K562 (cell line): ENCODE results near the gene FBXO36. TPM values are rescaled to one million over a fixed set of nuclear protein-coding genes. Genes with fewer than 3 reads are reported as not detected.

ENCODE experiments used
- ARID1B ChIP-seq: fragments of 450-650 bp; IDR thresholded peaks from 2 replicates; pipeline ENCODE4 v1.6.1; 2016; ENCODE audit warnings: antibody characterized with exemption, mild to moderate bottlenecking, inconsistent platforms
- BDP1 ChIP-seq: IDR thresholded peaks from 3 replicates; pipeline ENCODE4 v1.6.1; 2011; ENCODE audit not compliant: insufficient read length, insufficient read depth
- CBFA2T2 ChIP-seq: fragments of 450-650 bp; conservative IDR thresholded peaks from 2 replicates; pipeline ENCODE4 v1.6.1; 2017; ENCODE audit warnings: mild to moderate bottlenecking
- ELF2 ChIP-seq: fragments of 250-450 bp; sonication (Bioruptor Pico); IDR thresholded peaks from 2 replicates; pipeline ENCODE4 v1.5.0; 2021; ENCODE audit warnings: mild to moderate bottlenecking
- ESRRA ChIP-seq: fragments of 450-650 bp; IDR thresholded peaks from 2 replicates; pipeline ENCODE4 v1.6.1; 2014; ENCODE audit warnings: low read depth, mild to moderate bottlenecking, moderate library complexity, borderline replicate concordance
- ILF3 ChIP-seq: fragments of 450-650 bp; IDR thresholded peaks from 2 replicates; pipeline ENCODE4 v1.6.1; 2018; ENCODE audit warnings: antibody characterized with exemption, mild to moderate bottlenecking, moderate library complexity, borderline replicate concordance
- KDM1A ChIP-seq, 2 experiments: fragments of 450-650 bp; IDR thresholded peaks; 2 replicates each; pipeline ENCODE4 v1.6.1; 2016; ENCODE audit warnings: mild to moderate bottlenecking in 2 of 2
- RFX5 ChIP-seq: IDR thresholded peaks from 2 replicates; pipeline ENCODE4 v1.6.1; 2011; ENCODE audit warnings: low read depth, mild to moderate bottlenecking, improper control_type of control experiment, low read length
- RNF2 ChIP-seq: sonication (generic); IDR thresholded peaks from 2 replicates; pipeline ENCODE4 v1.6.1; 2016
- SLC30A9 ChIP-seq: fragments of 250-450 bp; sonication (Bioruptor Pico); IDR thresholded peaks from 2 replicates; pipeline ENCODE4 v1.8.0; 2022; ENCODE audit warnings: mild to moderate bottlenecking, moderate library complexity
- SMARCA4 ChIP-seq: fragments of 450-650 bp; IDR thresholded peaks from 2 replicates; pipeline ENCODE4 v1.6.1; 2016
- SMARCA5 ChIP-seq: fragments of 450-650 bp; IDR thresholded peaks from 2 replicates; pipeline ENCODE4 v1.6.1; 2016
- TARDBP ChIP-seq: fragments of 450-650 bp; IDR thresholded peaks from 2 replicates; pipeline ENCODE4 v1.6.1; 2016
- TBL1XR1 ChIP-seq, 2 experiments: IDR thresholded peaks; 2 replicates each; pipeline ENCODE4 v1.6.1; 2012; ENCODE audit warnings: improper control_type of control experiment in 2 of 2, low read length in 2 of 2, mild to moderate bottlenecking in 1 of 2
- TCF3 ChIP-seq: sonication (generic); formaldehyde crosslinking; IDR thresholded peaks from 2 replicates; pipeline ENCODE4 v1.4.0; 2020; ENCODE audit warnings: mild to moderate bottlenecking, missing genetic modification reagents
- TEAD4 ChIP-seq, 2 experiments: sonication (generic) in 1 of 2; formaldehyde crosslinking in 1 of 2; IDR thresholded peaks; 2 replicates each; pipeline versions ENCODE4 v1.6.1 to v1.8.0; 2012 to 2022; ENCODE audit warnings: borderline replicate concordance in 1 of 2, inconsistent platforms in 1 of 2, low read length in 1 of 2, mild to moderate bottlenecking in 1 of 2, missing genetic modification reagents in 1 of 2
- ZC3H8 ChIP-seq: fragments of 450-650 bp; IDR thresholded peaks from 2 replicates; pipeline ENCODE4 v1.6.1; 2017
- ZNF445 ChIP-seq: fragments of 250-450 bp; sonication (Bioruptor Pico); IDR thresholded peaks from 2 replicates; pipeline ENCODE4 v1.4.0; 2020; ENCODE audit warnings: low read depth, mild to moderate bottlenecking, moderate library complexity
- polyA plus RNA-seq, 8 experiments: library from polyadenylated mRNA; depleted of rRNA in 4 of 8; stranded (reverse) in 5 of 8; unstranded in 3 of 8; fragments of >200 nt; fragmentation: Nextera tagmentation in 2 of 8; fragmentation: Illumina TruSeq in 1 of 8; extraction: Ambion mirVana in 2 of 8; extraction: Trizol in 1 of 8; gene quantifications; 2 replicates each; pipeline versions ENCODE4 v1.2.1 to v1.2.3, GENCODE V29; 2011 to 2014; ENCODE audit warnings: inconsistent platforms in 1 of 8, missing spikeins in 1 of 8
- total RNA-seq, 7 experiments: library from RNA; depleted of rRNA in 6 of 7; stranded (reverse); fragments of >200 nt in 6 of 7; fragmentation: Illumina TruSeq in 2 of 7; extraction: Trizol in 2 of 7; gene quantifications; 2 replicates each; pipeline versions ENCODE4 v1.2.1 to v1.2.3, GENCODE V29; 2011 to 2021; ENCODE audit warnings: low replicate concordance in 1 of 7
- TF ChIP-seq, protein P1 (sequence below): fragments of 150-350 bp; IDR thresholded peaks from 2 replicates; pipeline ENCODE4 v1.6.1; 2014; ENCODE audit warnings: low read depth, mild to moderate bottlenecking, low read length, borderline replicate concordance
- TF ChIP-seq, protein P2 (sequence below): sonication (generic); formaldehyde crosslinking; IDR thresholded peaks from 2 replicates; pipeline ENCODE4 v1.9.0; 2022; ENCODE audit warnings: mild to moderate bottlenecking, missing genetic modification reagents
- TF ChIP-seq, protein P3 (sequence below): IDR thresholded peaks from 3 replicates; pipeline ENCODE4 v1.6.1; 2011; ENCODE audit warnings: borderline replicate concordance, mild to moderate bottlenecking; ENCODE audit not compliant: insufficient read length, insufficient read depth
- TF ChIP-seq, protein P4 (sequence below): fragments of 250-450 bp; sonication (Bioruptor Pico); IDR thresholded peaks from 2 replicates; pipeline ENCODE4 v1.4.0; 2020; ENCODE audit warnings: mild to moderate bottlenecking, moderate library complexity, borderline replicate concordance
- TF ChIP-seq, protein P5 (sequence below): fragments of 450-650 bp; formaldehyde crosslinking; IDR thresholded peaks from 2 replicates; pipeline ENCODE4 v1.4.0; 2022; ENCODE audit warnings: missing genetic modification characterization

Gene FBXO36
- total and polyA plus RNA-seq, 9 of the 15 experiments (the other 6 are each of a cell fraction or from before 2014, with no cell fraction given): 0.40 to 0.91 (median 0.58) TPM

DNA sequence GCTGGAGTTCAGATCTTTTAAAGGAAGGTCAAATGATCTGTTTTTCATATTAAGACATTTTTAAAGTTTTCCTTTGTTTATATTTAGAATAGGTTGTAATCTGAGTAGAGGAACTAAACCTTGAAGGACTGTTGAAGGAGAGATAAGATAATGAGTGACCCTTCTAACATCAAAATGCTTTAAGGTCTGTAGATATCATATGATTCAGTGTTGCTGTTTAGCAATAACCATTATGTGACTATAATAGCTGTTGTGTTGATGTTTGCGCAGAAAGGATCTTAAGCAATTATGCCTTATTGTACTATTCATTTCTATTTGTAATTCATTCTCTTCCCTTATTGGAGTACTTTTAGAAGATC lies 86.4 kb downstream of the FBXO36 start (continued):
- TF ChIP-seq, protein P1, sequence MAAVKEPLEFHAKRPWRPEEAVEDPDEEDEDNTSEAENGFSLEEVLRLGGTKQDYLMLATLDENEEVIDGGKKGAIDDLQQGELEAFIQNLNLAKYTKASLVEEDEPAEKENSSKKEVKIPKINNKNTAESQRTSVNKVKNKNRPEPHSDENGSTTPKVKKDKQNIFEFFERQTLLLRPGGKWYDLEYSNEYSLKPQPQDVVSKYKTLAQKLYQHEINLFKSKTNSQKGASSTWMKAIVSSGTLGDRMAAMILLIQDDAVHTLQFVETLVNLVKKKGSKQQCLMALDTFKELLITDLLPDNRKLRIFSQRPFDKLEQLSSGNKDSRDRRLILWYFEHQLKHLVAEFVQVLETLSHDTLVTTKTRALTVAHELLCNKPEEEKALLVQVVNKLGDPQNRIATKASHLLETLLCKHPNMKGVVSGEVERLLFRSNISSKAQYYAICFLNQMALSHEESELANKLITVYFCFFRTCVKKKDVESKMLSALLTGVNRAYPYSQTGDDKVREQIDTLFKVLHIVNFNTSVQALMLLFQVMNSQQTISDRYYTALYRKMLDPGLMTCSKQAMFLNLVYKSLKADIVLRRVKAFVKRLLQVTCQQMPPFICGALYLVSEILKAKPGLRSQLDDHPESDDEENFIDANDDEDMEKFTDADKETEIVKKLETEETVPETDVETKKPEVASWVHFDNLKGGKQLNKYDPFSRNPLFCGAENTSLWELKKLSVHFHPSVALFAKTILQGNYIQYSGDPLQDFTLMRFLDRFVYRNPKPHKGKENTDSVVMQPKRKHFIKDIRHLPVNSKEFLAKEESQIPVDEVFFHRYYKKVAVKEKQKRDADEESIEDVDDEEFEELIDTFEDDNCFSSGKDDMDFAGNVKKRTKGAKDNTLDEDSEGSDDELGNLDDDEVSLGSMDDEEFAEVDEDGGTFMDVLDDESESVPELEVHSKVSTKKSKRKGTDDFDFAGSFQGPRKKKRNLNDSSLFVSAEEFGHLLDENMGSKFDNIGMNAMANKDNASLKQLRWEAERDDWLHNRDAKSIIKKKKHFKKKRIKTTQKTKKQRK: no peak
- TF ChIP-seq SLC30A9 (CRISPR knock-in tag) (no peak), ZC3H8 (no peak), ARID1B (peak; percentile 78), SMARCA5 (no peak), TCF3 (CRISPR knock-in tag) (peak; percentile 59), ESRRA (peak; percentile 62), ILF3 (no peak), TBL1XR1 (IDR thresholded peaks at IDR 0.05; ENCODE audit: low read length in 2 of 2) (0 out of 4 replicates have a peak, but pooled peaks of 1 of the 2 experiments have one; percentile 51), KDM1A (IDR thresholded peaks at IDR 0.05) (0 out of 4 replicates have a peak, but pooled peaks of 1 of the 2 experiments have one; percentile 11), ELF2 (CRISPR knock-in tag) (no peak), ZNF445 (no peak), SMARCA4 (0 out of 2 replicates have a peak, but pooled peaks have one; percentile 47), RFX5 (no peak), TEAD4 (IDR thresholded peaks at IDR 0.05; ENCODE audit: low read length) (peak; percentile 79), TEAD4 (CRISPR knock-in tag; IDR thresholded peaks at IDR 0.05; ENCODE audit: borderline replicate concordance) (no peak), CBFA2T2 (peak; percentile 59), BDP1 (no peak), RNF2 (no peak), TARDBP (no peak)
- TF ChIP-seq, protein P2, sequence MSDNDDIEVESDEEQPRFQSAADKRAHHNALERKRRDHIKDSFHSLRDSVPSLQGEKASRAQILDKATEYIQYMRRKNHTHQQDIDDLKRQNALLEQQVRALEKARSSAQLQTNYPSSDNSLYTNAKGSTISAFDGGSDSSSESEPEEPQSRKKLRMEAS (CRISPR knock-in tag): no peak
- TF ChIP-seq, protein P3, sequence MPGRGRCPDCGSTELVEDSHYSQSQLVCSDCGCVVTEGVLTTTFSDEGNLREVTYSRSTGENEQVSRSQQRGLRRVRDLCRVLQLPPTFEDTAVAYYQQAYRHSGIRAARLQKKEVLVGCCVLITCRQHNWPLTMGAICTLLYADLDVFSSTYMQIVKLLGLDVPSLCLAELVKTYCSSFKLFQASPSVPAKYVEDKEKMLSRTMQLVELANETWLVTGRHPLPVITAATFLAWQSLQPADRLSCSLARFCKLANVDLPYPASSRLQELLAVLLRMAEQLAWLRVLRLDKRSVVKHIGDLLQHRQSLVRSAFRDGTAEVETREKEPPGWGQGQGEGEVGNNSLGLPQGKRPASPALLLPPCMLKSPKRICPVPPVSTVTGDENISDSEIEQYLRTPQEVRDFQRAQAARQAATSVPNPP: no peak
- TF ChIP-seq, protein P4, sequence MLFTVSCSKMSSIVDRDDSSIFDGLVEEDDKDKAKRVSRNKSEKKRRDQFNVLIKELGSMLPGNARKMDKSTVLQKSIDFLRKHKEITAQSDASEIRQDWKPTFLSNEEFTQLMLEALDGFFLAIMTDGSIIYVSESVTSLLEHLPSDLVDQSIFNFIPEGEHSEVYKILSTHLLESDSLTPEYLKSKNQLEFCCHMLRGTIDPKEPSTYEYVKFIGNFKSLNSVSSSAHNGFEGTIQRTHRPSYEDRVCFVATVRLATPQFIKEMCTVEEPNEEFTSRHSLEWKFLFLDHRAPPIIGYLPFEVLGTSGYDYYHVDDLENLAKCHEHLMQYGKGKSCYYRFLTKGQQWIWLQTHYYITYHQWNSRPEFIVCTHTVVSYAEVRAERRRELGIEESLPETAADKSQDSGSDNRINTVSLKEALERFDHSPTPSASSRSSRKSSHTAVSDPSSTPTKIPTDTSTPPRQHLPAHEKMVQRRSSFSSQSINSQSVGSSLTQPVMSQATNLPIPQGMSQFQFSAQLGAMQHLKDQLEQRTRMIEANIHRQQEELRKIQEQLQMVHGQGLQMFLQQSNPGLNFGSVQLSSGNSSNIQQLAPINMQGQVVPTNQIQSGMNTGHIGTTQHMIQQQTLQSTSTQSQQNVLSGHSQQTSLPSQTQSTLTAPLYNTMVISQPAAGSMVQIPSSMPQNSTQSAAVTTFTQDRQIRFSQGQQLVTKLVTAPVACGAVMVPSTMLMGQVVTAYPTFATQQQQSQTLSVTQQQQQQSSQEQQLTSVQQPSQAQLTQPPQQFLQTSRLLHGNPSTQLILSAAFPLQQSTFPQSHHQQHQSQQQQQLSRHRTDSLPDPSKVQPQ (CRISPR knock-in tag): no peak
- TF ChIP-seq, protein P5, sequence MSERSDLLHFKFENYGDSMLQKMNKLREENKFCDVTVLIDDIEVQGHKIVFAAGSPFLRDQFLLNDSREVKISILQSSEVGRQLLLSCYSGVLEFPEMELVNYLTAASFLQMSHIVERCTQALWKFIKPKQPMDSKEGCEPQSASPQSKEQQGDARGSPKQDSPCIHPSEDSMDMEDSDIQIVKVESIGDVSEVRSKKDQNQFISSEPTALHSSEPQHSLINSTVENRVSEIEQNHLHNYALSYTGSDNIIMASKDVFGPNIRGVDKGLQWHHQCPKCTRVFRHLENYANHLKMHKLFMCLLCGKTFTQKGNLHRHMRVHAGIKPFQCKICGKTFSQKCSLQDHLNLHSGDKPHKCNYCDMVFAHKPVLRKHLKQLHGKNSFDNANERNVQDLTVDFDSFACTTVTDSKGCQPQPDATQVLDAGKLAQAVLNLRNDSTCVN: no peak
